ENCODE results near the gene IL5.
"Not testable (repeated sequence)": the region's sequence is repeated elsewhere in the genome, so short reads cannot be mapped to it uniquely, and the experiment has no call there.

Gene IL5

DNA sequence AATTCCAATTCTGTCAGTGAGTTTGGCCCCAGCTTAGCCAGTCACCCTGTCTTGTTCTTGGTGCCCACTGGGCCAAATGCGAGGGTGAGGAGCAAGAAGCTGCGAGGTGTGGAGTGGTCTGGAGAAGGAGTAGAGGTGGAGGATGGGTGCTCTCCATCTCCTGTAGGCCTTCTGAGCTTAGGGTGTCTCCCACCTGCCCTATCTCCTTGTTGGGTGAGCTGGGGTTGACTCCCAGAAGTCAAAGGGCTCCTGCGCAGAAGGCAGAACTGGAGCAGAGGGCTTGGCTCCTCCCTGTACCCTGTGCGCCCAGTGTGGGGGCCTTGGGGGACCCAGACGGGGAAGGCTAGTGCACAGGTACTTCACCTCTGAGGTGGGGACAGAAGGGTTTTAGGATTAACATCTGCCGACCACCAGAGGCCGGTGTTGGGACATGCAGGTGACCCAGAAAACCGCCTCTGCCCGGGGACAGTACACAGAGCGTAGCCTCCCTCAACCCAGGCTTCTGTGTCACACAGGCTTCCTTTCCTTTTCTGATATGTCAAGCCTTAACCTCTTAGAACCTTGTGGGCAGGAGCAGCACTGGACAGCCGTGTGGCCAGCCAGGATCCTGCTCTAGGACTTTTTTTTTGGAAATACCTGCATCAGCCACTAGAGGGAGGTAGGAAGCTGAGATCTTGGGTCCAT is 16.9 kb downstream of the IL5 start:
- TF ChIP-seq, protein P1, sequence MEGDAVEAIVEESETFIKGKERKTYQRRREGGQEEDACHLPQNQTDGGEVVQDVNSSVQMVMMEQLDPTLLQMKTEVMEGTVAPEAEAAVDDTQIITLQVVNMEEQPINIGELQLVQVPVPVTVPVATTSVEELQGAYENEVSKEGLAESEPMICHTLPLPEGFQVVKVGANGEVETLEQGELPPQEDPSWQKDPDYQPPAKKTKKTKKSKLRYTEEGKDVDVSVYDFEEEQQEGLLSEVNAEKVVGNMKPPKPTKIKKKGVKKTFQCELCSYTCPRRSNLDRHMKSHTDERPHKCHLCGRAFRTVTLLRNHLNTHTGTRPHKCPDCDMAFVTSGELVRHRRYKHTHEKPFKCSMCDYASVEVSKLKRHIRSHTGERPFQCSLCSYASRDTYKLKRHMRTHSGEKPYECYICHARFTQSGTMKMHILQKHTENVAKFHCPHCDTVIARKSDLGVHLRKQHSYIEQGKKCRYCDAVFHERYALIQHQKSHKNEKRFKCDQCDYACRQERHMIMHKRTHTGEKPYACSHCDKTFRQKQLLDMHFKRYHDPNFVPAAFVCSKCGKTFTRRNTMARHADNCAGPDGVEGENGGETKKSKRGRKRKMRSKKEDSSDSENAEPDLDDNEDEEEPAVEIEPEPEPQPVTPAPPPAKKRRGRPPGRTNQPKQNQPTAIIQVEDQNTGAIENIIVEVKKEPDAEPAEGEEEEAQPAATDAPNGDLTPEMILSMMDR (IDR thresholded peaks at IDR 0.05; ENCODE audit: poor library complexity, severe bottlenecking): peak; percentile 99
- Histone ChIP-seq H3K4me3 (ENCODE audit: severe bottlenecking) (no peak overlapping the region), H3K4me1 (ENCODE audit: insufficient read depth, poor library complexity, severe bottlenecking) (no peaks in the 10 kb centered on the region), H3K27ac (ENCODE audit: poor library complexity, severe bottlenecking) (no peak overlapping the region), H3K27me3 (ENCODE audit: insufficient read depth, poor library complexity, severe bottlenecking) (no peaks in the 10 kb centered on the region), H3K9me3 (ENCODE audit: severe bottlenecking) (peaks cover 5% of the 10 kb centered on the region), H3K36me3 (ENCODE audit: low read depth) (no peaks in the 10 kb centered on the region)
- DNase-seq (ENCODE audit: low spot score): peak; percentile 64
- ATAC-seq (ENCODE audit: low read depth): peak; percentile 87

DNA sequence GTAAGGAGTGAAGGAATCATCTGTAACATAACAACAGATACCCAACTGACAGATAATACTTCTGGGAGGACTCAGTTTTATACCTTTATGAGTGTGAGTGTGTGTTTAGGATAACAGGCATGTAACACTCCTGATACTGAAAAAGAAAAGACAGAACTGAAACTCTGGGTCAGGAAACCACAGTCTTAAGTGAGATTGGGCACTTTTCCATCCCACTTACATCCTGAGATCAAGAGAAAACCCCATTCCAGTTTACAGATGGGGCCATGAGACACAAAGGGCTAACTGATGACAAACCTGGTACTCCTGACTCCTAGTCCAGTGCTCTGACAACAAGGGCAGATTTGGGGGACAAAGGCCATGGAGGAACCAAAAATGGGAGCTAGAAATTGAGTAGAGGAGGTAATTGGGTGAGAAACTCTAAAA is 18.0 kb downstream of the IL5 start:
- Histone ChIP-seq H3K27ac (ENCODE audit: poor library complexity, severe bottlenecking) (no peak overlapping the region), H3K4me3 (ENCODE audit: severe bottlenecking) (no peak overlapping the region), H3K9me3 (ENCODE audit: severe bottlenecking) (peaks cover 10% of the 10 kb centered on the region), H3K4me1 (ENCODE audit: insufficient read depth, poor library complexity, severe bottlenecking) (no peaks in the 10 kb centered on the region), H3K27me3 (ENCODE audit: insufficient read depth, poor library complexity, severe bottlenecking) (no peaks in the 10 kb centered on the region), H3K36me3 (ENCODE audit: low read depth) (no peaks in the 10 kb centered on the region)
- no peak for DNase-seq (ENCODE audit: low spot score)
- ATAC-seq (ENCODE audit: low read depth): no peak
- TF ChIP-seq, protein P1 (IDR thresholded peaks at IDR 0.05; ENCODE audit: poor library complexity, severe bottlenecking): no peak

DNA sequence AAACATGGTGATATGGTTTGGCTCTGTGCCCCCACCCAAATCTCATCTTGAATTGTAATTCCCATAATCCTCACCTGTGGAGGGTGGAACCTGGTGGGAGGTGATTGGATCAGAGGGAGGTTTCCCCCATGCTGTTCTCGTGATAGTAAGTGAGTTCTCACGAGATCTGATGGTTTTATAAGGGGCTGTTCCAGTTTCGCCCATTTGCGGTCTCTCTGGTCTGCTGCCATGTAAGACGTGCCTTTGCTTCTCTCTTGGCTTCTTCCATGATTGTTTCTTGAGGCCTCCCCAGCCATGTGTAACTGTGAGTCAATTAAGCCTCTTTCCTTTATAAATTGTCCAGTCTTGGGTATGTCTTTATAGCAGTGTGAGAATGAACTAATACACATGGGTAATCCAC is 18.4 kb downstream of the IL5 start:
- not testable (repeated sequence) for H3K9me3 ChIP-seq (ENCODE audit: severe bottlenecking); H3K36me3 ChIP-seq (ENCODE audit: low read depth); H3K27me3 ChIP-seq (ENCODE audit: insufficient read depth, poor library complexity, severe bottlenecking); H3K4me3 ChIP-seq (ENCODE audit: severe bottlenecking); ATAC-seq (ENCODE audit: low read depth); H3K4me1 ChIP-seq (ENCODE audit: insufficient read depth, poor library complexity, severe bottlenecking); DNase-seq (ENCODE audit: low spot score); H3K27ac ChIP-seq (ENCODE audit: poor library complexity, severe bottlenecking)

DNA sequence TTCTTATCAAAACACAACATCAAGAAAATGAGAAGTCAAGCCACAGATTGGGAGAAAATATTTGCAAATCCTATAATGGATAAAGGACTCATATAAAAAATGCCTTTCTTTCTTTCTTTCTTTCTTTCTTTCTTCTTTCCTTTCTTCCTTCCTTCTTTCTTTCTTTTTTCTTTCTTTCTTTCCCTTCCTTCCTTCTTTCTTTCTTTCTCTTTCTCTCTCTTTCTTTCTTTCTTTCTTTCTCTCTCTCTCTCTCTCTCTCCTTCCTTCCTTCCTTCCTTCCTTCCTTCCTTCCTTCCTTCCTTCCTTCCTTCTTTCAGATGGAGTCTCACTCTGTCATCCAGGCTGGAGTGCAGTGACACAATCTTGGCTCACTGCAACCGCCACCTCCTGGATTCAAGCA is 21.3 kb downstream of the IL5 start:
- not testable (repeated sequence) for H3K9me3 ChIP-seq (ENCODE audit: severe bottlenecking); H3K27me3 ChIP-seq (ENCODE audit: insufficient read depth, poor library complexity, severe bottlenecking); H3K27ac ChIP-seq (ENCODE audit: poor library complexity, severe bottlenecking); DNase-seq (ENCODE audit: low spot score); ATAC-seq (ENCODE audit: low read depth); H3K4me3 ChIP-seq (ENCODE audit: severe bottlenecking); H3K36me3 ChIP-seq (ENCODE audit: low read depth); H3K4me1 ChIP-seq (ENCODE audit: insufficient read depth, poor library complexity, severe bottlenecking)

DNA sequence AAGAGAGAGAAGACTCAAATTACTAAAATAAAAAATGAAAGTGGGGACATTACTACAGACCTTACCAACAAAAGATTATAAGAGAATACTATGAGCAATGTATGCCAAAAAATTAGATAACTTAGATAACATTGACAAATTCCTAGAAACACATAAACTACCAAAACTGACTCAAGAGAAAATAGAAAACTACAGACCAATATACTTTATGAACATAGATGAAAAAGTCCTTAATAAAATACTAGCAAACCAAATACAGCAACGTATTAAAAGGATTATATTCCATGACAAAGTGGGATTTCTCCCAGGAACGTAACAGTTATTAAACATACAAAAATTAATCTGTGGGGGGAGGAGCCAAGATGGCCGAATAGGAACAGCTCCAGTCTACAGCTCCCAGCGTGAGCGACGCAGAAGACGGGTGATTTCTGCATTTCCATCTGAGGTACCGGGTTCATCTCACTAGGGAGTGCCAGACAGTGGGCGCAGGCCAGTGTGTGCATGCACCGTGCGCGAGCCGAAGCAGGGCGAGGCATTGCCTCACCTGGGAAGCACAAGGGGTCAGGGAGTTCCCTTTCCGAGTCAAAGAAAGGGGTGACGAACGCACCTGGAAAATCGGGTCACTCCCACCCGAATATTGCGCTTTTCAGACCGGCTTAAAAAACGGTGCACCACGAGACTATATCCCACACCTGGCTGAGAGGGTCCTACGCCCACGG is 29.5 kb downstream of the IL5 start:
- not testable (repeated sequence) for H3K27ac ChIP-seq (ENCODE audit: poor library complexity, severe bottlenecking); H3K36me3 ChIP-seq (ENCODE audit: low read depth); DNase-seq (ENCODE audit: low spot score); H3K27me3 ChIP-seq (ENCODE audit: insufficient read depth, poor library complexity, severe bottlenecking); H3K4me3 ChIP-seq (ENCODE audit: severe bottlenecking); H3K4me1 ChIP-seq (ENCODE audit: insufficient read depth, poor library complexity, severe bottlenecking); ATAC-seq (ENCODE audit: low read depth)
- H3K9me3 ChIP-seq (ENCODE audit: severe bottlenecking): peaks cover 17% of the 10 kb centered on the region

DNA sequence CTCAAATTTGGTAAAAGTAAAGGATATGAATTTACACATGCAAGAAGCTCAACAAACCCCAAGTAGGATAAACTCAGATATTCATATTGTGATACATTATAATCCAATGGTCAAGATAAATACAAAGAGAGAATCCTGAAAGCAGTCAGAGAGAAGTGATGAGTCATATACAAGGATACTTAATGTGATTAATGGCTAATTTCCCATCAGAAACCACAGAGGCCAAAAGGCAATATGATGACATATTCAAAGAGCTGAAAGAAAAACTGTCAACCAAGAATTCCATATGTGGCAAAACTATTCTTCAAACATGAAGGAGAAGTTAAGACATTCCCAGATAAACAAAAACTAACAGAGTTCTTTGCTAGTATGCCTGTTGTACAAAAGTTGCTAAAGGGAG is 33.2 kb downstream of the IL5 start:
- Histone ChIP-seq H3K27ac (ENCODE audit: poor library complexity, severe bottlenecking) (no peak overlapping the region), H3K27me3 (ENCODE audit: insufficient read depth, poor library complexity, severe bottlenecking) (no peaks in the 10 kb centered on the region), H3K4me1 (ENCODE audit: insufficient read depth, poor library complexity, severe bottlenecking) (peaks cover 3% of the 10 kb centered on the region), H3K9me3 (ENCODE audit: severe bottlenecking) (peaks cover 17% of the 10 kb centered on the region), H3K36me3 (ENCODE audit: low read depth) (peaks cover 6% of the 10 kb centered on the region; the same call in 1 of the 2 replicates), H3K4me3 (ENCODE audit: severe bottlenecking) (no peak overlapping the region)
- TF ChIP-seq, protein P1 (IDR thresholded peaks at IDR 0.05; ENCODE audit: poor library complexity, severe bottlenecking): no peak
- DNase-seq (ENCODE audit: low spot score) (no peak), ATAC-seq (ENCODE audit: low read depth) (peak; percentile 41)
